ENCODE measurements around the gene RUNX3. TPM values are rescaled to one million over a fixed set of nuclear protein-coding genes. Genes with fewer than 3 reads are reported as not detected.

Gene RUNX3
- total RNA-seq, 2 donors from 2014 or later, result 0.24 to 0.31 TPM

DNA sequence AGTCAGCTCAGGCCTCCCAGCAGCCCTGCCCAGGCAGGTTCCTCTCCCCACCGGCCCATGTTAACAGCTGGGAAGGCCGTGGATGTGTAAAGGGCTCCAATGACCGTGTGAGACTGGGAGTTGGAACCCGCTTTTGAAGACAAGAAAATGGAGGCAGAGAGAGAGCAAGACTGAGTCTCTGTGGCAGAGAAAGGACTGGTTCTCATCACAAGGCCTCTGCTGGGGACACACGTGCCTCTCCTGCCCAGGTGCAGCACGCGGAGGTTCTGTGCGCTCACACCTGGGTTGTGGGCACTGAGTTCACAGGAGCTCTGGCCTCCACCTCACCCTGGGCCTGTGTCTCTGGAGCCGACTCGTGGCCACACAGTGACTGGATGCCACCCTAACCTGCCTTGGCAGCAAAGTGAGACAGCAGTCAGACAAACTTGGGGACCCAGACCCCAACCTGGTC lies 27.0 kb downstream of the RUNX3 start:
- H3K4me1 ChIP-seq (ENCODE audit: control insufficient read depth, insufficient read depth, low read length), result no peaks in the 10 kb centered on the region
- H3K36me3 Mint-ChIP-seq (ENCODE audit: low read depth), result no peaks in the 10 kb centered on the region
- no peak overlapping the region for H3K9ac ChIP-seq (ENCODE audit: extremely low read depth, low read length, poor library complexity, severe bottlenecking)
- H3K9me3 Mint-ChIP-seq, result no peaks in the 10 kb centered on the region
- no peak overlapping the region for H3K27ac ChIP-seq (ENCODE audit: low read depth, low read length)
- DNase-seq, result no peak
- H3K9me3 ChIP-seq (ENCODE audit: control insufficient read depth, low read length), result no peaks in the 10 kb centered on the region
- no peaks in the 10 kb centered on the region for H3K27me3 ChIP-seq (ENCODE audit: control insufficient read depth, insufficient read depth, low read length, poor library complexity, severe bottlenecking)
- H3K4me3 Mint-ChIP-seq, result no peak overlapping the region
- no peaks in the 10 kb centered on the region for H3K4me1 Mint-ChIP-seq
- no peak overlapping the region for H3K27ac Mint-ChIP-seq
- TF ChIP-seq, protein P1, sequence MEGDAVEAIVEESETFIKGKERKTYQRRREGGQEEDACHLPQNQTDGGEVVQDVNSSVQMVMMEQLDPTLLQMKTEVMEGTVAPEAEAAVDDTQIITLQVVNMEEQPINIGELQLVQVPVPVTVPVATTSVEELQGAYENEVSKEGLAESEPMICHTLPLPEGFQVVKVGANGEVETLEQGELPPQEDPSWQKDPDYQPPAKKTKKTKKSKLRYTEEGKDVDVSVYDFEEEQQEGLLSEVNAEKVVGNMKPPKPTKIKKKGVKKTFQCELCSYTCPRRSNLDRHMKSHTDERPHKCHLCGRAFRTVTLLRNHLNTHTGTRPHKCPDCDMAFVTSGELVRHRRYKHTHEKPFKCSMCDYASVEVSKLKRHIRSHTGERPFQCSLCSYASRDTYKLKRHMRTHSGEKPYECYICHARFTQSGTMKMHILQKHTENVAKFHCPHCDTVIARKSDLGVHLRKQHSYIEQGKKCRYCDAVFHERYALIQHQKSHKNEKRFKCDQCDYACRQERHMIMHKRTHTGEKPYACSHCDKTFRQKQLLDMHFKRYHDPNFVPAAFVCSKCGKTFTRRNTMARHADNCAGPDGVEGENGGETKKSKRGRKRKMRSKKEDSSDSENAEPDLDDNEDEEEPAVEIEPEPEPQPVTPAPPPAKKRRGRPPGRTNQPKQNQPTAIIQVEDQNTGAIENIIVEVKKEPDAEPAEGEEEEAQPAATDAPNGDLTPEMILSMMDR (conservative IDR thresholded peaks at IDR 0.05), result no peak
- H3K27me3 Mint-ChIP-seq (ENCODE audit: insufficient read depth), result peaks cover 1% of the 10 kb centered on the region
- H3K36me3 ChIP-seq (ENCODE audit: control insufficient read depth, insufficient read depth, low read length), result no peaks in the 10 kb centered on the region
- H3K4me3 ChIP-seq (ENCODE audit: low read length), result no peak overlapping the region
- 89 to 93% methylated on average over 10 of the region's 10 CpGs for WGBS, 2 experiments (ENCODE audit: insufficient coverage in 1 of 2, insufficient read length in 1 of 2)

DNA sequence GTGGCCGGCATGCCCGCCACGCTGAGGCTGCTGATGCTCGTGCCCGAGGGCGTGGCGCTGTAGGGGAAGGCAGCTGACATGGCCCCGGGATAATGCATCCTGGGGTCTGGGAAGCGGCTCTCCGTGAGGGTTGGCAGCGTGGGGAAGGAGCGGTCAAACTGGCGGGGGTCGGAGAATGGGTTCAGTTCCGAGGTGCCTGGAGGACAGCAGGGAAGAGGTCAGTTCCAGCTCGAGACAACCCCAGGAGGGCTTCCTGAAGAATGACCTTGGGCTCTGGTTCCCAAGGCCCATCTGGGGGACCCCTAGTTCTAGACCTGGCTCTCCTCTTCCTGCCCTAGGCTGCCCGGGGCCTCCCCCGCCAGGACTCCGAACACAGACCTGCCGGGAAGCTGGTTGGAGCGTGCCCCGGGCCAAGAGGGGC lies 27.6 kb downstream of the RUNX3 start:
- no peak for DNase-seq
- H3K27ac ChIP-seq (ENCODE audit: low read depth, low read length), result no peak overlapping the region
- Mint-ChIP-seq H3K27ac (no peak overlapping the region), H3K4me1 (no peaks in the 10 kb centered on the region), H3K9me3 (no peaks in the 10 kb centered on the region), H3K4me3 (no peak overlapping the region), H3K36me3 (ENCODE audit: low read depth) (no peaks in the 10 kb centered on the region), H3K27me3 (ENCODE audit: insufficient read depth) (peaks cover 1% of the 10 kb centered on the region)
- TF ChIP-seq, protein P1 (conservative IDR thresholded peaks at IDR 0.05), result no peak
- no peak overlapping the region for H3K4me3 ChIP-seq (ENCODE audit: low read length)
- H3K4me1 ChIP-seq (ENCODE audit: control insufficient read depth, insufficient read depth, low read length), result no peaks in the 10 kb centered on the region
- H3K9me3 ChIP-seq (ENCODE audit: control insufficient read depth, low read length), result no peaks in the 10 kb centered on the region
- H3K9ac ChIP-seq (ENCODE audit: extremely low read depth, low read length, poor library complexity, severe bottlenecking), result no peak overlapping the region
- 95 to 98% methylated on average over 16 to 22 of the region's 22 CpGs for WGBS, 2 experiments (ENCODE audit: insufficient coverage in 1 of 2, insufficient read length in 1 of 2)
- H3K27me3 ChIP-seq (ENCODE audit: control insufficient read depth, insufficient read depth, low read length, poor library complexity, severe bottlenecking), result no peaks in the 10 kb centered on the region
- no peaks in the 10 kb centered on the region for H3K36me3 ChIP-seq (ENCODE audit: control insufficient read depth, insufficient read depth, low read length)

DNA sequence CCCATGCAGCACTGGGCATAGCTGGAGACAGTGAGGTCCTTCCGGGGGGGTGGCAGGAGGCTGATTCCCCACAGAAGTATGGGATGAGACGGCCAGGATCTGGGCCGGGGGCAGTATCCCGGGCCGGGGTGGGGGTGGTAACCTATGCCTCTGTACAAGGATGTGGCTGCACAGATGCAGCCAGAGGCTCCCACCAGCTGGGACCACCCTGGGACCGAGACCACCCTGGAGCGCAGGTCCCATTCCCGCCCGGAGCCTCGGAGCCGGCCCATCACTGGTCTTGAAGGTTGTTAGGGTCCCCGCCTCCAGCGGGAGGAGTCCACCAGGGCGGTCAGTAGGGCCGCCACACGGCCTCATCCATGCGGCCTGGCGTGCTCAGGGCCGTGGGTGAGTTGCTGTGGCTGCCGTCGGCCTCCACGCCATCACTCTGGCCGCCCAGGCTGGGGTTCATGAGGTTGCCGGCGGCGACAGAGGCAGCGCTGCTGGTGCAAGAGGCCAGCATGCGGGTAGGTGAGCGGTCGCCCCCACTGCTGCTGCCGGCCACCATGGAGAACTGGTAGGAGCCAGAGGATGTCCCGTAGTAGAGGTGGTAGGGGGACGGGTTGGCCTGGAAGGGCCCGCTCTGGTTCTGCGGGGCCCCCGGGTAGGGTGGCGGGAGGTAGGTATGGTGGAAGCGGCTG lies 28.1 kb downstream of the RUNX3 start:
- 90 to 94% methylated on average over 20 to 38 of the region's 38 CpGs for WGBS, 2 experiments (ENCODE audit: insufficient coverage in 1 of 2, insufficient read length in 1 of 2)

More for the DNA sequence above, 28.1 kb downstream of the RUNX3 start:
- TF ChIP-seq, protein P1 (conservative IDR thresholded peaks at IDR 0.05), result no peak
- no peaks in the 10 kb centered on the region for H3K36me3 ChIP-seq (ENCODE audit: control insufficient read depth, insufficient read depth, low read length)
- H3K9me3 ChIP-seq (ENCODE audit: control insufficient read depth, low read length), result no peaks in the 10 kb centered on the region
- H3K27ac ChIP-seq (ENCODE audit: low read depth, low read length), result no peak overlapping the region
- no peak overlapping the region for H3K4me3 ChIP-seq (ENCODE audit: low read length)
- no peak overlapping the region for H3K27ac Mint-ChIP-seq
- no peak overlapping the region for H3K4me3 Mint-ChIP-seq
- H3K4me1 Mint-ChIP-seq, result no peaks in the 10 kb centered on the region
- no peak for DNase-seq
- no peaks in the 10 kb centered on the region for H3K4me1 ChIP-seq (ENCODE audit: control insufficient read depth, insufficient read depth, low read length)
- peaks cover 1% of the 10 kb centered on the region for H3K27me3 Mint-ChIP-seq (ENCODE audit: insufficient read depth)
- no peaks in the 10 kb centered on the region for H3K9me3 Mint-ChIP-seq
- H3K9ac ChIP-seq (ENCODE audit: extremely low read depth, low read length, poor library complexity, severe bottlenecking), result no peak overlapping the region
- H3K27me3 ChIP-seq (ENCODE audit: control insufficient read depth, insufficient read depth, low read length, poor library complexity, severe bottlenecking), result no peaks in the 10 kb centered on the region
- H3K36me3 Mint-ChIP-seq (ENCODE audit: low read depth), result no peaks in the 10 kb centered on the region

Data from endodermal cell (in vitro differentiated cells).